Esophagus muscularis mucosa (tissue), 4 donors: Measurements from ENCODE around the gene GPC1. TPM values are rescaled to one million over a fixed set of nuclear protein-coding genes. Genes with fewer than 3 reads are reported as not detected.

Experiments used
- DNase-seq: peaks from one replicate; pipeline ENCODE4 v3.0.0-alpha.2; 2017; ENCODE audit errors: extremely low spot score
- H3K27ac ChIP-seq, 4 donors: fragments of 200-600 bp; sonication (generic); replicated peaks in 1 of 4; 1 replicate in 3 of 4; 2 replicates in 1 of 4; pipeline ENCODE4 v1.5.1; 2016 to 2019; ENCODE audit warnings: mild to moderate bottlenecking in 1 of 4
- H3K27me3 ChIP-seq, 4 donors: fragments of 200-600 bp; sonication (generic); one replicate each; pipeline versions ENCODE4 v1.5.1 to v1.6.0; 2016 to 2019
- H3K36me3 ChIP-seq, 4 donors: fragments of 200-600 bp; sonication (generic); one replicate each; pipeline ENCODE4 v1.5.1; 2016 to 2019
- H3K4me1 ChIP-seq, 4 donors: fragments of 200-600 bp; sonication (generic); one replicate each; pipeline ENCODE4 v1.5.1; 2016 to 2019
- H3K4me3 ChIP-seq, 4 donors: fragments of 200-600 bp; sonication (generic); 1 replicate in 2 of 4; 2 replicates in 2 of 4; pipeline ENCODE4 v1.5.1; 2016 to 2019; ENCODE audit warnings: mild to moderate bottlenecking in 4 of 4, moderate library complexity in 1 of 4
- H3K9me3 ChIP-seq, 4 donors: fragments of 200-600 bp; sonication (generic); 1 replicate in 3 of 4; 2 replicates in 1 of 4; pipeline ENCODE4 v1.5.1; 2016 to 2019
- EP300 ChIP-seq: sonication (generic); formaldehyde crosslinking; IDR thresholded peaks from one replicate; pipeline ENCODE4 v1.6.1; 2017; ENCODE audit warnings: antibody characterized with exemption
- POLR2A ChIP-seq: fragments of 450-650 bp; IDR thresholded peaks from one replicate; pipeline ENCODE4 v1.6.1; 2017; ENCODE audit warnings: antibody characterized with exemption, moderate library complexity, mild to moderate bottlenecking, low read depth
- POLR2AphosphoS5 ChIP-seq, 2 donors: sonication (generic); formaldehyde crosslinking; IDR thresholded peaks; one replicate each; pipeline ENCODE4 v1.6.1; 2017; ENCODE audit warnings: antibody characterized with exemption in 2 of 2
- WGBS: methylation state at CpG from one replicate; pipeline ENCODE4 v1.1.5; 2018; 5-methylcytosine and 5-hydroxymethylcytosine counted together
- intact Hi-C: fragments of 100-400 bp; cut with DNase I; formaldehyde crosslinking; loops from one replicate; pipeline ENCODE4 v1.15.1; 2023
- total RNA-seq, 4 donors: library from RNA; depleted of rRNA; stranded (reverse); fragments of >200 nt; gene quantifications; one replicate each; pipeline versions ENCODE4 v1.1.0 to v1.2.1, GENCODE V29; 2016
- TF ChIP-seq, protein P1 (sequence below), 3 experiments: fragments of 200-600 bp in 2 of 3; fragments of 450-650 bp in 1 of 3; sonication (generic) in 2 of 3; IDR thresholded peaks; one replicate each; pipeline ENCODE4 v1.5.1; 2017 to 2019; ENCODE audit warnings: antibody characterized with exemption in 3 of 3, mild to moderate bottlenecking in 2 of 3, moderate library complexity in 1 of 3

The GPC1 gene
- total RNA-seq, 4 donors from 2014 or later, result 29.1 to 71.5 (median 41.8) TPM

DNA sequence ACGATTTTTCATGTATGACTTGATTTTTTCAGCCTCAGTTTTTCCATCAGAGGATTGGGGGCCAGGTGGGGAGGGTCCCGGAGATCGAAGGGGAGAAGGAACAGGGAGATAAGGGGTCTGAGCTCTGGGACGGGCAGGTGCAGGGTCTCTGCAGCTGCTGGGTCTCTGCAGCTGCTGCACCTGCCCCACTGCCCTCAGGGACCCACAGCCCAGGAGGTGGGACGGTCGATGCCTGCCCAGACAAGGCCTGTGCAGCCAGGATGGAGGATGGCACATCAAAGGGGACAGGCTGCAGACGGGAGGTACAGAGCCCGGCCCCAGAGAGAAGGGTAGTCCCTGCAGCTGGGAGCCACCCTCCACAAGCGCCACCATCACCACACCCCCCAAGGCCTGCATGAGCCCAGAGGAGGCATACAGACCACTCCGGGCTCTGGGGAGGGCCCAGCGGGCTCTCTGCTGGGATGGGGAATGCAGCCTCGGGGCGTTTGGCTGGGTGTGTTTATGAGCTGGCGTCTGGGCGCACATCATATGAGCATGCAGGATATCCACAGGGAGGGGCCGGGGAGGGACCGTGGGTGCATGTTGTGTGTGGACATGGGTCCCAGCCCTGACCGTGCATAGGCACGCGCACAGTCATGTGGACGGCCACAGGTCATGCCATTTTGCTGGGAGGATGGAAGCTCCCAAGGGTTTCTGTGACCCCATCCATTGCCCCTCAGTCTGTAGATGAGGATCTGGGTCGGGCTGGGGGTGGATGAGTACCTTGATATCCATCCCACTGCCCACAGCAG, 34.9 kb upstream of the GPC1 start:
- intact Hi-C loops, result no loop called here
- H3K27me3 ChIP-seq, result peaks cover 0 to 19% (median 0%) of the 10 kb centered on the region in 4 donors
- no peak overlapping the region for H3K27ac ChIP-seq
- no peak for DNase-seq
- WGBS, result 85% methylated on average over 18 of the region's 22 CpGs
- no peaks in the 10 kb centered on the region for H3K9me3 ChIP-seq
- no peak overlapping the region for H3K4me3 ChIP-seq
- H3K4me1 ChIP-seq, result no peaks in the 10 kb centered on the region
- no peaks in the 10 kb centered on the region for H3K36me3 ChIP-seq
- TF ChIP-seq, protein P1, sequence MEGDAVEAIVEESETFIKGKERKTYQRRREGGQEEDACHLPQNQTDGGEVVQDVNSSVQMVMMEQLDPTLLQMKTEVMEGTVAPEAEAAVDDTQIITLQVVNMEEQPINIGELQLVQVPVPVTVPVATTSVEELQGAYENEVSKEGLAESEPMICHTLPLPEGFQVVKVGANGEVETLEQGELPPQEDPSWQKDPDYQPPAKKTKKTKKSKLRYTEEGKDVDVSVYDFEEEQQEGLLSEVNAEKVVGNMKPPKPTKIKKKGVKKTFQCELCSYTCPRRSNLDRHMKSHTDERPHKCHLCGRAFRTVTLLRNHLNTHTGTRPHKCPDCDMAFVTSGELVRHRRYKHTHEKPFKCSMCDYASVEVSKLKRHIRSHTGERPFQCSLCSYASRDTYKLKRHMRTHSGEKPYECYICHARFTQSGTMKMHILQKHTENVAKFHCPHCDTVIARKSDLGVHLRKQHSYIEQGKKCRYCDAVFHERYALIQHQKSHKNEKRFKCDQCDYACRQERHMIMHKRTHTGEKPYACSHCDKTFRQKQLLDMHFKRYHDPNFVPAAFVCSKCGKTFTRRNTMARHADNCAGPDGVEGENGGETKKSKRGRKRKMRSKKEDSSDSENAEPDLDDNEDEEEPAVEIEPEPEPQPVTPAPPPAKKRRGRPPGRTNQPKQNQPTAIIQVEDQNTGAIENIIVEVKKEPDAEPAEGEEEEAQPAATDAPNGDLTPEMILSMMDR (IDR thresholded peaks at IDR 0.05), result no peak
- TF ChIP-seq POLR2AphosphoS5 (IDR thresholded peaks at IDR 0.05) (no peak), POLR2A (no peak), EP300 (no peak)

DNA sequence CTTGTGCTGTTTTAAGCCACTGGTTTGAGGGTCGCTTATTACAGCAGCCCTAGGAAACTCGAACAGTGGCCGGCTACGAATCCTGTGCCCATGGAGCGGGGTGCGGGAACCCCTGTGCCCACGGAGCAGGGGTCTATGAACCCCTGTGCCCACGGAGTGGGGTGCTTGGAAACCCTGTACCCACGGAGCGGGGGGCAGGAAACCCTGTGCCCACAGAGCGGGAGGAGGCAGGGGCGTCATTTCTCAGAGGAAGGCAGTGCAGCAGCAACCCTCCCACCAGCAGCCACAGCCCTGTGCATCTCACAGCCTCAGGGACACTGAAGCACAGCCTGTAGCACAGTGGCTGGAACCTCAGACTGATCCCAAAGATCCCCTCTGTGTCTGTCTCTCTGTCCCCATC, 34.2 kb upstream of the GPC1 start:
- Histone ChIP-seq H3K9me3 (no peaks in the 10 kb centered on the region), H3K27me3 (peaks cover 0 to 19% (median 0%) of the 10 kb centered on the region in 4 donors), H3K27ac (no peak overlapping the region), H3K4me1 (no peaks in the 10 kb centered on the region), H3K4me3 (no peak overlapping the region), H3K36me3 (no peaks in the 10 kb centered on the region)
- TF ChIP-seq, protein P1 (IDR thresholded peaks at IDR 0.05), result no peak
- TF ChIP-seq EP300 (no peak), POLR2AphosphoS5 (IDR thresholded peaks at IDR 0.05) (no peak), POLR2A (no peak)
- intact Hi-C loops, result no loop called here
- WGBS, result 89% methylated on average over 10 of the region's 12 CpGs
- no peak for DNase-seq

DNA sequence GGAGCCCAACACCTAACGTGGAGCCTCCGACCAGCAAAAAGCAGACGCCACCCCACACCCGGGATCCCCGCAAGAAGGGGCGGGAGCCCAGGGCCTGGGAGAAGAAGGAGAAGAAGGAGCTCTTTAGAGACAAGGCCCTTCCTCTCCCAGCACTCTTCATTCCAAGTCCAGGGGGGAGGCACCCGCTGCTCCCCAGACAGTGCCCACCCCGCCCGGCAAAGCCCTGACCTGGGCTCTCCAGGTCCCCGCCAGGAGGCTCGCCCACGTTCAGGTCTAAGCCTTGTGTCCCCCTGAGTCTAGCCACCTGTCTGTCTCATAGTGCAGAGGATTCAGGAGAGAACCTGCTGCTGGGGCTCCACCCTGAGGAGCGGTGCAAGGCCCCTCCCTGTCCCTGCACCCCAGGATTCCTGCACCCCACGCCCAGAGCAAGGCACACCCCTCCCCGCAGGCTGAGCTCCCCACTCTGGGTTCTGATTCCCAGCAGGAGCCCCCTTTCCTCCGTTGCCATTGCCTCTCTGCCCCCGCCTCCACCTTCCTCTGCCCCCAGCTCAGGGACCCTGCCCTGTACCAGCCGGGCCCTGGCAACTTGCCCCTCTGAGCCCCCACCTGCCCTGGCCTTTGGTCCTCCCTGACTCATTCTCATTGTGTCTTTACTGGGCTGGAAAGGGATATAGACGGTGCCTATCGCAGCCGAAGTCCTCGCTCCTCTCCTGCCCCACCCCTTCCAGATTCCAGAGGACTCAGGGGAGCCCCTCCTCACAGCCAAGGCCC, 33.5 kb upstream of the GPC1 start:
- Histone ChIP-seq H3K27ac (no peak overlapping the region), H3K27me3 (peaks cover 0 to 19% (median 0%) of the 10 kb centered on the region in 4 donors), H3K4me1 (no peaks in the 10 kb centered on the region), H3K36me3 (no peaks in the 10 kb centered on the region), H3K4me3 (no peak overlapping the region), H3K9me3 (no peaks in the 10 kb centered on the region)
- intact Hi-C loops, result no loop called here
- TF ChIP-seq POLR2A (no peak), POLR2AphosphoS5 (IDR thresholded peaks at IDR 0.05) (no peak), EP300 (no peak)
- TF ChIP-seq, protein P1 (IDR thresholded peaks at IDR 0.05), result no peak
- no peak for DNase-seq
- 90% methylated on average over 18 of the region's 22 CpGs for WGBS

DNA sequence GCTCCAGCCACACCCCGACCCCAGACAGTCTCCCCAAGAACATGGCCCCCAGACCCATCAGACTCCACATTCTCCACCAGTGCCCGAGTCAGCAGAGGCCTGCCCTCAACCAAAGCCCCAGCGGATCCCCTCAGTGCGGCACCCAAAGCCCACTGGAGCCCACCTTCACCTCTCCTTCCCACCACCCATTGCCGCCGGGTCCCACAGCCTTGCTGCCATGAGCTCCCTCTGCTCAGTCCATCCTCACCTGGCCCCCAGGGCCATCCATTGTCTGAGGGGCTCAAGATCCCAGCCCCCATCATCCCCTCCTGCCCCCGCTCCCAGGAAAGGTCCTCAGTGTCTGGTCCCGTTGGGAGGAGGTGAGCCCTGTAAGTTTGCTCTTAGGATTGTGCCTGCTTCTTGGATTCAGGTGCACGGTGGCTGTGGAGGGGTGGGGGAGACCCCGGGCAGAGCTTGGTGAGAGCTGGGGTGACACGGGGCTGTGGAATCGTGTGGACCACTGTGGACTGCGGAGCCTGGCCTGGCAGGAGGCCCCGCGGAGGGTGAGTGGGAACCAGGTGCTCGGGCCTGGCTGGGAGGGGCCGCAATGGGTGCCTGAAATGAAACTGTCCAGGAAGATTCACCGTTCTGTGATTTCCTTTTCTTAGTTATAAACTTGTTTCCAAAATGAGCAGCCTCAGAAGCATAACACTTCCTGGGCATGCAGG, 32.7 kb upstream of the GPC1 start:
- Histone ChIP-seq H3K36me3 (no peaks in the 10 kb centered on the region), H3K27me3 (peaks cover 0 to 19% (median 0%) of the 10 kb centered on the region in 4 donors), H3K4me1 (no peaks in the 10 kb centered on the region), H3K9me3 (no peaks in the 10 kb centered on the region), H3K27ac (no peak overlapping the region), H3K4me3 (no peak overlapping the region)
- WGBS, result 88% methylated on average over 18 of the region's 18 CpGs
- intact Hi-C loops, result no loop called here
- TF ChIP-seq POLR2A (no peak), EP300 (no peak), POLR2AphosphoS5 (IDR thresholded peaks at IDR 0.05) (no peak)
- TF ChIP-seq, protein P1 (IDR thresholded peaks at IDR 0.05), result no peak
- no peak for DNase-seq
